Osteocyte (in vitro differentiated cells): ENCODE measurements around the gene ATXN1. TPM values are rescaled to one million over a fixed set of nuclear protein-coding genes. Genes with fewer than 3 reads are reported as not detected.

Source experiments
- DNase-seq: peaks from one replicate; pipeline ENCODE4 v3.0.0; 2021; ENCODE audit warnings: mixed read lengths; ENCODE audit not compliant: unreplicated experiment; ENCODE audit errors: extremely low spot score
- H3K27ac Mint-ChIP-seq: one replicate; pipeline ENCODE4 v1.8.0; 2021; ENCODE audit warnings: mild to moderate bottlenecking, mixed read lengths; ENCODE audit not compliant: unreplicated experiment
- H3K27me3 Mint-ChIP-seq: one replicate; pipeline ENCODE4 v1.8.0; 2021; ENCODE audit warnings: mixed read lengths; ENCODE audit not compliant: unreplicated experiment
- H3K36me3 Mint-ChIP-seq: one replicate; pipeline ENCODE4 v1.8.0; 2021; ENCODE audit warnings: mixed read lengths; ENCODE audit not compliant: unreplicated experiment
- H3K4me1 Mint-ChIP-seq: one replicate; pipeline ENCODE4 v1.8.0; 2021; ENCODE audit warnings: mixed read lengths; ENCODE audit not compliant: unreplicated experiment
- H3K4me3 Mint-ChIP-seq: one replicate; pipeline ENCODE4 v1.8.0; 2021; ENCODE audit warnings: mild to moderate bottlenecking, moderate library complexity, mixed read lengths; ENCODE audit not compliant: unreplicated experiment
- H3K9me3 Mint-ChIP-seq: one replicate; pipeline ENCODE4 v1.8.0; 2021; ENCODE audit warnings: mixed read lengths; ENCODE audit not compliant: unreplicated experiment
- CTCF ChIP-seq: fragments of 200-600 bp; sonication (generic); IDR thresholded peaks from 2 replicates; pipeline ENCODE4 v1.5.0; 2021; ENCODE audit warnings: antibody characterized with exemption, mild to moderate bottlenecking, moderate library complexity
- total RNA-seq: library from RNA; stranded (reverse); gene quantifications from 2 replicates; pipeline ENCODE4 v1.2.1, GENCODE V29; 2021

ATXN1 gene
- total RNA-seq, 1 donor from 2014 or later: 54.4 TPM

- TF ChIP-seq CTCF: no peak
- H3K4me3 Mint-ChIP-seq: no peak overlapping the region
Observed at GRCh38 chr6:16749516-16750485, 11.5 kb downstream of the ATXN1 start.

GRCh38 chr6:16748025-16748319 is 13.3 kb downstream of the ATXN1 start:
- peaks cover 63% of the 10 kb centered on the region for H3K4me1 Mint-ChIP-seq
- H3K4me3 Mint-ChIP-seq: no peak overlapping the region
- peak overlapping the region; percentile 79 for H3K27ac Mint-ChIP-seq
- no peaks in the 10 kb centered on the region for H3K27me3 Mint-ChIP-seq
- no peaks in the 10 kb centered on the region for H3K9me3 Mint-ChIP-seq
- no peak for TF ChIP-seq CTCF
- peaks cover 39% of the 10 kb centered on the region for H3K36me3 Mint-ChIP-seq
- no peak for DNase-seq

More at GRCh38 chr6:16749516-16750485, 11.5 kb downstream of the ATXN1 start:
- Mint-ChIP-seq H3K9me3 (no peaks in the 10 kb centered on the region), H3K4me1 (peaks cover 60% of the 10 kb centered on the region), H3K27ac (no peak overlapping the region), H3K36me3 (peaks cover 29% of the 10 kb centered on the region), H3K27me3 (no peaks in the 10 kb centered on the region)
- no peak for DNase-seq

- Mint-ChIP-seq H3K4me3 (no peak overlapping the region), H3K36me3 (peaks cover 39% of the 10 kb centered on the region), H3K9me3 (no peaks in the 10 kb centered on the region), H3K27ac (peak overlapping the region; percentile 79), H3K4me1 (peaks cover 63% of the 10 kb centered on the region), H3K27me3 (no peaks in the 10 kb centered on the region)
- no peak for TF ChIP-seq CTCF
- no peak for DNase-seq
Observed at GRCh38 chr6:16747232-16748024, 13.8 kb downstream of the ATXN1 start.

GRCh38 chr6:16746812-16747211 is 14.4 kb downstream of the ATXN1 start:
- H3K36me3 Mint-ChIP-seq: peaks cover 39% of the 10 kb centered on the region
- peaks cover 63% of the 10 kb centered on the region for H3K4me1 Mint-ChIP-seq
- DNase-seq: no peak
- H3K27me3 Mint-ChIP-seq: no peaks in the 10 kb centered on the region
- H3K9me3 Mint-ChIP-seq: no peaks in the 10 kb centered on the region
- H3K27ac Mint-ChIP-seq: peak overlapping the region; percentile 79
- no peak for TF ChIP-seq CTCF
- no peak overlapping the region for H3K4me3 Mint-ChIP-seq

- DNase-seq: no peak
- no peaks in the 10 kb centered on the region for H3K27me3 Mint-ChIP-seq
- peaks cover 36% of the 10 kb centered on the region for H3K36me3 Mint-ChIP-seq
- peaks cover 63% of the 10 kb centered on the region for H3K4me1 Mint-ChIP-seq
- H3K27ac Mint-ChIP-seq: no peak overlapping the region
- H3K4me3 Mint-ChIP-seq: no peak overlapping the region
- no peaks in the 10 kb centered on the region for H3K9me3 Mint-ChIP-seq
- TF ChIP-seq CTCF: no peak
Observed at GRCh38 chr6:16746401-16746800, 14.9 kb downstream of the ATXN1 start.
